ENCODE results near the gene MCM6. TPM values are rescaled to one million over a fixed set of nuclear protein-coding genes. Genes with fewer than 3 reads are reported as not detected.

The MCM6 gene
- total RNA-seq, 1 donor from 2014 or later, result 11.8 TPM

Other genes starting within 250 kb of the MCM6 start
- 153 TPM for gene UBXN4, start 134.6 kb downstream of the MCM6 start, total RNA-seq (ENCODE audit: insufficient read depth, low replicate concordance)
- 1.7 TPM for gene LCT, start 39.3 kb downstream of the MCM6 start, total RNA-seq (ENCODE audit: insufficient read depth, low replicate concordance)
- 113 TPM for gene DARS1, start 109.2 kb upstream of the MCM6 start, total RNA-seq (ENCODE audit: insufficient read depth, low replicate concordance)
- gene CXCR4, start 241.7 kb upstream of the MCM6 start, total RNA-seq (ENCODE audit: insufficient read depth, low replicate concordance), result 7.5 TPM

Measured in umbilical cord (tissue), 1 donor.